ENCODE results near the gene SOBP.

The SOBP gene

DNA sequence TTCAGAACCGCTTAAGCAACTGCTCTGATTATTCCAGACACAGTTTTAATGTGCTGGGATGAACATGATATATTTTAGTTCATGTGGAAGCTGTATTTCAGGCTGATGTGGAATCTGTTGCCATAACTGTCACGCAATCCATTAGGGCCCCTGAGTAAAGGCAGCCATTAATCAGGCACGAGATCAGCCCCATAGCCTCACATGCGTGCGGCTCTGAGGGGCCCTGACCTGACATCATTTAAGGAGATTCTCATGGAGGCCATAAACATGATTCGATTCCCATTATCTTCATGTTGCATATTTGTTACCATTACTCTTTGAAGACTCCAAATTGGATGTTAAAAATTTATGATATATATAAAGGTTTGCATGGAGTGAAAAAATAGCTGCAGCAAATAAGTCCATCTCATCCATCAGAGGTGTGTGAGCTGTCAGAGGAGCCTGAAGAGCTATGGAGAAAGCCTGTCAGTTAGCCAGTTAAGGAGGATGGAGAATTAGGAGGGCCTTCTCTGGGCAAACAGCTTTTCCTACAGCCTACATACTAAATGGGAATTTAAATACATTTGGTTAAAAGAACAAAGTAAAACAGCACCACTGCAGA lies 89.6 kb downstream of the SOBP start:
- no peaks in the 10 kb centered on the region for H3K9me3 ChIP-seq
- no peak overlapping the region for H3K4me3 ChIP-seq (ENCODE audit: low read depth, low read length)
- H3K4me1 ChIP-seq, result peaks cover 11% of the 10 kb centered on the region
- DNase-seq, result no peak
- H3K36me3 ChIP-seq, result peaks cover 7% of the 10 kb centered on the region
- no peaks in the 10 kb centered on the region for H3K27me3 ChIP-seq
- TF ChIP-seq CTCF (IDR thresholded peaks at IDR 0.05; ENCODE audit: low read depth, low read length), result no peak

DNA sequence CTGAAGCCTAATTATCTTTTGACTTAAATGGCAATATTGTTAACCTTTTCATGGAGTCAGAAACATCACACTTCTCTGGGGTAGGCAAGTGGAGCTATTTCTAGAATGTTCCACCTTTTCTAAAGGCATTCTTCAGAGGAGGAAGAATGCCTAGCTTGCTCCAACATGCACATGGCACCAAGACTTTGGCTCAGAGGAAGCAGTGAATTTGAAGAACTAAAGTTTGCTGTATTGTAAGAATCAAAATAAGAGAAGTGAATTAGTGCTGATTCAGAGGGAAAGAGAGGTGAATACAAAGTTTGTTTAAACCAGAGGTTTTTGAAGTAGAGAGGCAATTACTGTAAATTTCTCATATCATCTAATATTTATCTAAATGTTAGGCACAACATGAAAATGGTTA lies 92.2 kb downstream of the SOBP start:
- H3K4me1 ChIP-seq, result peaks cover 25% of the 10 kb centered on the region
- H3K27me3 ChIP-seq, result no peaks in the 10 kb centered on the region
- TF ChIP-seq CTCF (IDR thresholded peaks at IDR 0.05; ENCODE audit: low read depth, low read length), result no peak
- DNase-seq, result no peak
- no peaks in the 10 kb centered on the region for H3K9me3 ChIP-seq
- H3K4me3 ChIP-seq (ENCODE audit: low read depth, low read length), result no peak overlapping the region
- H3K36me3 ChIP-seq, result no peaks in the 10 kb centered on the region; the same call in none of the 2 replicates

DNA sequence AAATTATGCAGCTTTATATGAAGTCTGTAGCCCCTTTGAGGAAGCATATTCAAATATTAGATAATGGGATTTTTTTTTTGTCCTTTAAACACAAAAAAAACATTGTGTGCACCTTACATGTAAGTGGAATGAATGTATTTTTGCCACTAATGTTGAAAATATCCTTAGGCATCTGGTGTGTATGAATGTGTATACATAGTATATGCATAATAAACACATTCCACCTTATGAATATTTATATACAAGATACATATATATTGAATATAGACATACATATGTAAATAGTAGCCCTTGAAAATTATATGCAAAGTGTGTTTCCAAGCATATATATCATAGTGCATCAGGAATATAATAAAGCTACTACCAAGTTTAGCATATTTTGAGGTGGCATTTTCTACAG lies 94.8 kb downstream of the SOBP start:
- TF ChIP-seq CTCF (IDR thresholded peaks at IDR 0.05; ENCODE audit: low read depth, low read length), result no peak
- Histone ChIP-seq H3K27me3 (no peaks in the 10 kb centered on the region), H3K36me3 (no peaks in the 10 kb centered on the region; the same call in 1 of the 2 replicates), H3K4me3 (ENCODE audit: low read depth, low read length) (no peak overlapping the region), H3K9me3 (no peaks in the 10 kb centered on the region), H3K4me1 (peaks cover 14% of the 10 kb centered on the region; the same call in 1 of the 2 replicates)
- no peak for DNase-seq

DNA sequence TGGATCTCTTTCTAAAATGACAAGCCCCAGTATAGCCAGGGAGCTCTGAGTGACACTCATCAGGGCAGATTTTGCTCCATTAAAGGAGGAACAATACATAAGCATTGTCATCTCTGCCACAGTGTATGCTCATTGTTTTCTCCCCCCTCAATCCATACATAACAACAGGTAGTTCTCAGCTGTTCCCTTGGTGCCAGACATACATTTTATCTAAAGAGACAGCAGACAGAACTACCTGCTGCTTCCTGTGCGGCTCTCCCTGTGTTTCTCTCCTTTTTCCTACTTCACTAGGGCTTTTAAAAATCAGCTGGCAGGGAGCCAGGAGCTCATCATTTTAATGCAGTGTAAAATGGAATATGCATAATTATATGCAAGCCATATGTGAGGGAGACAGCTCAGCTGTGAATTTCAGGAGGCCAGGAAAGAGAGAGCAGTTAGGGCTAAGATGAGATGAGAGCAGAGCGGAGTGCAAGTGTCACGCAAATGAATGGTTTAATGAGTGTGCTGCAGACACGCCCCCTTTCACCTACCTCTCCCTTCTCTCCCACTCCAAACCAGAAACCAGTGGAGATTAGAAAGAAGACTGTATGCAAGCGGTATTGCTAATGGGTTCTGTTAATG lies 96.0 kb downstream of the SOBP start:
- Histone ChIP-seq H3K36me3 (no peaks in the 10 kb centered on the region; the same call in 1 of the 2 replicates), H3K4me3 (ENCODE audit: low read depth, low read length) (no peak overlapping the region)
- TF ChIP-seq CTCF (IDR thresholded peaks at IDR 0.05; ENCODE audit: low read depth, low read length), result no peak

GRCh38 chr6:107587451-107587850 lies 97.5 kb downstream of the SOBP start:
- Histone ChIP-seq H3K36me3 (no peaks in the 10 kb centered on the region; the same call in 1 of the 2 replicates), H3K27me3 (no peaks in the 10 kb centered on the region), H3K9me3 (no peaks in the 10 kb centered on the region), H3K4me1 (peaks cover 18% of the 10 kb centered on the region), H3K4me3 (ENCODE audit: low read depth, low read length) (no peak overlapping the region)
- DNase-seq, result no peak
- TF ChIP-seq CTCF (IDR thresholded peaks at IDR 0.05; ENCODE audit: low read depth, low read length), result no peak

More for the DNA sequence above, 96.0 kb downstream of the SOBP start:
- H3K9me3 ChIP-seq, result no peaks in the 10 kb centered on the region
- H3K27me3 ChIP-seq, result no peaks in the 10 kb centered on the region
- H3K4me1 ChIP-seq, result peaks cover 14% of the 10 kb centered on the region; the same call in 1 of the 2 replicates
- no peak for DNase-seq

GRCh38 chr6:107589199-107589598 lies 99.3 kb downstream of the SOBP start:
- Histone ChIP-seq H3K36me3 (no peaks in the 10 kb centered on the region; the same call in 1 of the 2 replicates), H3K27me3 (no peaks in the 10 kb centered on the region), H3K4me3 (ENCODE audit: low read depth, low read length) (no peak overlapping the region), H3K4me1 (peaks cover 19% of the 10 kb centered on the region), H3K9me3 (no peaks in the 10 kb centered on the region)
- DNase-seq, result no peak
- TF ChIP-seq CTCF (IDR thresholded peaks at IDR 0.05; ENCODE audit: low read depth, low read length), result no peak
